ENCODE measurements around the gene KRT3. TPM values are rescaled to one million over a fixed set of nuclear protein-coding genes. Genes with fewer than 3 reads are reported as not detected.
"Not testable (repeated sequence)": the region's sequence is repeated elsewhere in the genome, so short reads cannot be mapped to it uniquely, and the experiment has no call there.

Gene KRT3
- total RNA-seq, 1 experiment from 2014 or later, result not detected

- no peak for DNase-seq (ENCODE audit: low read depth, low spot score)
- in situ Hi-C loops (cut with HindIII; ENCODE audit: low pct_unique_long_range_greater_than_20kb, low sequenced_read_pairs), result no loop called here
Measured at GRCh38 chr12:52806821-52807543, 11.1 kb upstream of the KRT3 start.

GRCh38 chr12:52806169-52806811, 10.4 kb upstream of the KRT3 start:
- in situ Hi-C loops (cut with HindIII; ENCODE audit: low pct_unique_long_range_greater_than_20kb, low sequenced_read_pairs), result no loop called here
- DNase-seq (ENCODE audit: low read depth, low spot score), result no peak

GRCh38 chr12:52805739-52806138, 9.8 kb upstream of the KRT3 start:
- in situ Hi-C loops (cut with HindIII; ENCODE audit: low pct_unique_long_range_greater_than_20kb, low sequenced_read_pairs), result no loop called here
- no peak for DNase-seq (ENCODE audit: low read depth, low spot score)

DNA sequence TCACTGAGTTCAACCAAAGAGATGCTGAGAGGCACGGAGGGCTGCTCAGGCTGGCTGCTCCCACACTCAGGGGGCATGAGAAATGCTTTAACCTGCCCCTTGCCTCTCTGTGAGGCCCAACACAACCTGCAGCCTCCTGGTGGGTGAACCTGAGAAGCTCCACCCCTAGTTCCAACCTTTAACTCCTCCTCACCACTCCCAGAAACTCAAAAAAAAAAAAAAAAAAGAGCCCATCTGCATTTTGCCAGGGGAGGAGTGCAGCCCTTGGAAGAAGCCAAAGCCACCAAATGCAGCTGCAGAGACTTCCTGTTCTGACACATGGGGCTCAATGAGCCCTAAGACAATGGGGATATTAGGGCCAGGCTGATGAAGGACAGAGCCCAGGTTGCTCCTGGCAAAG, 9.1 kb upstream of the KRT3 start:
- DNase-seq (ENCODE audit: low read depth, low spot score), result no peak
- in situ Hi-C loops (cut with HindIII; ENCODE audit: low pct_unique_long_range_greater_than_20kb, low sequenced_read_pairs), result no loop called here

DNA sequence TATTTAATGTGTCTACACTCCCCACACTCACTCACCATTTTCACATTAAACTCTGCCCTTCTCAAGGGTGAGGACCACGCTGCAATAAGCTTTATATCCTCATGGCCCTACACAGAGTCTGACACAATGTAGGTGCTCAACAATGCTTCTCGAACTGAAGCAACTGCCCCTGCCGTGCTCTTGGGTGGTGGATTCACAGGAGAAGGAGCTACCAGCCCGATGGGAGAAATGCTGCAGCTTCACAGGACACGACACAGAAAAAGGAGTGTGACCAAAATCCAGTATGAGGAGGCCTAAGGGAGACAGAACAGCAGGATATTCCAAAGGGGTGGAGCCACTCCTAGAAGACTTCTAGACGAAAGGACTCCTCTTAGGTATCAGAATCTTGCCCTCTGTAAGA, 6.5 kb upstream of the KRT3 start:
- in situ Hi-C loops (cut with HindIII; ENCODE audit: low pct_unique_long_range_greater_than_20kb, low sequenced_read_pairs), result no loop called here
- DNase-seq (ENCODE audit: low read depth, low spot score), result no peak

DNA sequence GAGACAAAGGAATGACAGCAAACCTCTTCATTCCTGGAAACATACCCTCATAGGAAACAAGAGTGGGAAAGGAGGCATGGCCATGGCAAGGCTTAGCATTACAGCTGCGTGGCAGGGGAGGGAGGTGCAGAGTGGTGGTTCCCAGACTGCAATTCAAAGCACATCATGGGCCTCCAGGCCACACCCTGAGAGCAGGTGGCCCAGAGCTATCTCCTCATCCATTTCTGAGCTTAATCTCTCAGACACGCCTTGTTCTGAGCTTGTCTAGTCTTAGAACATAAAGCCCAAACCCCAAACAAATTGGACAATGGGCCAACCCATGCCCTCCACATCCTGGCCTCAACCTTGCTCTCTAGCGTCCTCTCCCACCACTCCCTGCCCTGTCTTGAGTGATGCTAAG, 5.9 kb upstream of the KRT3 start:
- DNase-seq (ENCODE audit: low read depth, low spot score), result no peak
- in situ Hi-C loops (cut with HindIII; ENCODE audit: low pct_unique_long_range_greater_than_20kb, low sequenced_read_pairs), result no loop called here

DNA sequence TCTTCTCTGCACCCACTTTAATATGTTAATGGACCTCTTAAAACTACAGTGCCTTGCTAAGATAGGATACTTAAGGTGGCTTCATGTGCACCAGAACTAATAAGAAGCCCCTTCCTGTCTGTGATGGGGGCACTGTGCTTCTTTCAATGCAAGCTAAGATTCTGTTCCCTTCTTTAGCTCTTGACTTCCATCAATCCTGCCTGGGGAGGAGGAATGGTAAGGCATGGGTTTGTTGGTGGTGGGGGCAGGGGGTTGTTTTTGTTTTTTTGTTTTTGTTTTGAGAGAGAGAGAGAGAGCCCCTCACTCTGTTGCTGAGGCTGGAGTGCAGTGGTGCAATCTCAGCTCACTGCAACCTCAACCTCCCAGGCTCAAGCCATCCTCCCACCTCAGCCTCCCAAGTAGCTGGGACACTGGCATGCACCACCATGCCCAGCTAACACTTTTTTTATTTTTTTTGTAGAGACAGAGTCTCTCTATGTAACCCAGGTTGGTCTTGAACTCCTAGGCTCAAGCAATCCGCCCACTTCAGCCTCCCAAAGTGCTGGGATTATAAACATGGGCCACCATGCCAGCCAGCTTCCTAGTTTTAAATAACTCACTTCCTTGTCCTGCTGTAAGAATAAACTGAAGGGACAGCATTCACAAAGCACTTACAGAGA, 4.5 kb upstream of the KRT3 start:
- no peak for DNase-seq (ENCODE audit: low read depth, low spot score)
- in situ Hi-C loops (cut with HindIII; ENCODE audit: low pct_unique_long_range_greater_than_20kb, low sequenced_read_pairs), result no loop called here

DNA sequence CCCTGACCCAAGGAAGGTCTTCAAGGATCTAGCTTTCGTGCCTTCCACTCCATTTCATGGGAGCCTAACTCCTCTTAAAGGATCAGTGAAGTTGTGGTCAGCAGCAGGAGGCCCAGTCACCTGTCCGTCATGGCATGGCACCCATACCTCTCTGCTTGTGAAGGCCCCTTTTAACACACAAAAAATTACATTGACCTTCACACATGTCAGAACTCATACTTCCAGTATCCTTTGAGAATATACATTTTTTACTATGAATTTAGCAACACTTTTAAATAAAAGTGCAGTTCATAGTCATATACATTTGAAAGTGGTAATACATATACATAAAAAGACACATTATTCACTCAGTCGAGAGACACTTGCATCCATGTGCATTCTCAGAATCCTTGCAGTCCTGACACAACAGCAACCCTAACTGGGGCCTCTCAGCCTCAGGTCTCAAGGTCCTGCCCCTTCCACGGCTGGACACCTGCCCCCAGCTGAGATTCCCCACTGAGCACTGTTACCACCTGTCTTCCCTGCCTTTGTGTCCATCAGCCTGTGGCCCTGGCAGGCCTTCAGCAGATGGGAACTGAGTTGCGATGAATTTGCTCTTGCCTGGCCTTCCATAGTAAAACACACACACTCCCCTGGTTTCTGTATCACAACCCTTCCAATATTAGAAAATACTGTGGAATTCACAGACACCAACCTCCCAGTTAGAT, 3.7 kb upstream of the KRT3 start:
- in situ Hi-C loops (cut with HindIII; ENCODE audit: low pct_unique_long_range_greater_than_20kb, low sequenced_read_pairs), result loop anchor here (25.0 kb wide), 1 partner anchor 162 kb away; no protein-coding TSS in a partner anchor
- DNase-seq (ENCODE audit: low read depth, low spot score), result no peak

- in situ Hi-C loops (cut with HindIII; ENCODE audit: low pct_unique_long_range_greater_than_20kb, low sequenced_read_pairs), result loop anchor here (25.0 kb wide), 1 partner anchor 162 kb away; no protein-coding TSS in a partner anchor
- no peak for DNase-seq (ENCODE audit: low read depth, low spot score)
Measured at GRCh38 chr12:52798671-52799504, 3.0 kb upstream of the KRT3 start.

- no peak for DNase-seq (ENCODE audit: low read depth, low spot score)
- in situ Hi-C loops (cut with HindIII; ENCODE audit: low pct_unique_long_range_greater_than_20kb, low sequenced_read_pairs), result loop anchor here (25.0 kb wide), 1 partner anchor 161 kb away; no protein-coding TSS in a partner anchor
Measured at GRCh38 chr12:52798003-52798670, 2.2 kb upstream of the KRT3 start.

GRCh38 chr12:52797529-52797894, 1.6 kb upstream of the KRT3 start:
- DNase-seq (ENCODE audit: low read depth, low spot score), result no peak
- in situ Hi-C loops (cut with HindIII; ENCODE audit: low pct_unique_long_range_greater_than_20kb, low sequenced_read_pairs), result loop anchor here (25.0 kb wide), 1 partner anchor 160 kb away; no protein-coding TSS in a partner anchor

- DNase-seq (ENCODE audit: low read depth, low spot score), result no peak
- in situ Hi-C loops (cut with HindIII; ENCODE audit: low pct_unique_long_range_greater_than_20kb, low sequenced_read_pairs), result loop anchor here (25.0 kb wide), 1 partner anchor 160 kb away; no protein-coding TSS in a partner anchor
Measured at GRCh38 chr12:52796839-52797528, 1.1 kb upstream of the KRT3 start.

- in situ Hi-C loops (cut with HindIII; ENCODE audit: low pct_unique_long_range_greater_than_20kb, low sequenced_read_pairs), result loop anchor here (25.0 kb wide), 1 partner anchor 159 kb away; no protein-coding TSS in a partner anchor
- no peak for DNase-seq (ENCODE audit: low read depth, low spot score)
Measured at GRCh38 chr12:52796429-52796794, 495 bp upstream of the KRT3 start.

DNA sequence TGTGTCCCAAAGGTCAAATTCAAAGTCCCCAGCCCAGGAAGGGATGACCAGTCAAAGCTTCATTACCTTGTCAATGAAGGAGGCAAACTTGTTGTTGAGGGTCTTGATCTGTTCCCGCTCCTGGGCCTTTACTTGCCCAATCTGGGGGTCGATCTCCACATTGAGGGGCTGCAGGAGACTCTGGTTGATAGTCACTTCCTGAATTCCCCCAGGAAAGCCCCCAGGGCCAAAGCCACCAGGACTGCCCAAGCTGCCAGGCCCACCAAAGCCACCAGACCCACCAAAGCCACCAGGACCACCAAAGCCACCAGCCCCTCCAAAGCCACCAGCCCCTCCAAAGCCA, 614 bp downstream of the KRT3 start:
- in situ Hi-C loops (cut with HindIII; ENCODE audit: low pct_unique_long_range_greater_than_20kb, low sequenced_read_pairs), result loop anchor here (25.0 kb wide), 1 partner anchor 158 kb away; no protein-coding TSS in a partner anchor
- not testable (repeated sequence) for DNase-seq (ENCODE audit: low read depth, low spot score)

GRCh38 chr12:52794479-52795331, 1.2 kb downstream of the KRT3 start:
- in situ Hi-C loops (cut with HindIII; ENCODE audit: low pct_unique_long_range_greater_than_20kb, low sequenced_read_pairs), result loop anchor here (25.0 kb wide), 1 partner anchor 157 kb away; no protein-coding TSS in a partner anchor
- DNase-seq (ENCODE audit: low read depth, low spot score), result no peak

Data from SK-MEL-5 (cell line).